Esophagus muscularis mucosa (tissue), 4 donors: ENCODE results near the gene PHYHD1. TPM values are rescaled to one million over a fixed set of nuclear protein-coding genes. Genes with fewer than 3 reads are reported as not detected.

Experiments used
- DNase-seq: peaks from one replicate; pipeline ENCODE4 v3.0.0-alpha.2; 2017; ENCODE audit errors: extremely low spot score
- H3K27ac ChIP-seq, 4 donors: fragments of 200-600 bp; sonication (generic); replicated peaks in 1 of 4; 1 replicate in 3 of 4; 2 replicates in 1 of 4; pipeline ENCODE4 v1.5.1; 2016 to 2019; ENCODE audit warnings: mild to moderate bottlenecking in 1 of 4
- H3K27me3 ChIP-seq, 4 donors: fragments of 200-600 bp; sonication (generic); one replicate each; pipeline versions ENCODE4 v1.5.1 to v1.6.0; 2016 to 2019
- H3K36me3 ChIP-seq, 4 donors: fragments of 200-600 bp; sonication (generic); one replicate each; pipeline ENCODE4 v1.5.1; 2016 to 2019
- H3K4me1 ChIP-seq, 4 donors: fragments of 200-600 bp; sonication (generic); one replicate each; pipeline ENCODE4 v1.5.1; 2016 to 2019
- H3K4me3 ChIP-seq, 4 donors: fragments of 200-600 bp; sonication (generic); 1 replicate in 2 of 4; 2 replicates in 2 of 4; pipeline ENCODE4 v1.5.1; 2016 to 2019; ENCODE audit warnings: mild to moderate bottlenecking in 4 of 4, moderate library complexity in 1 of 4
- H3K9me3 ChIP-seq, 4 donors: fragments of 200-600 bp; sonication (generic); 1 replicate in 3 of 4; 2 replicates in 1 of 4; pipeline ENCODE4 v1.5.1; 2016 to 2019
- EP300 ChIP-seq: sonication (generic); formaldehyde crosslinking; IDR thresholded peaks from one replicate; pipeline ENCODE4 v1.6.1; 2017; ENCODE audit warnings: antibody characterized with exemption
- POLR2A ChIP-seq: fragments of 450-650 bp; IDR thresholded peaks from one replicate; pipeline ENCODE4 v1.6.1; 2017; ENCODE audit warnings: antibody characterized with exemption, moderate library complexity, mild to moderate bottlenecking, low read depth
- POLR2AphosphoS5 ChIP-seq, 2 donors: sonication (generic); formaldehyde crosslinking; IDR thresholded peaks; one replicate each; pipeline ENCODE4 v1.6.1; 2017; ENCODE audit warnings: antibody characterized with exemption in 2 of 2
- WGBS: methylation state at CpG from one replicate; pipeline ENCODE4 v1.1.5; 2018; 5-methylcytosine and 5-hydroxymethylcytosine counted together
- intact Hi-C: fragments of 100-400 bp; cut with DNase I; formaldehyde crosslinking; loops from one replicate; pipeline ENCODE4 v1.15.1; 2023
- total RNA-seq, 4 donors: library from RNA; depleted of rRNA; stranded (reverse); fragments of >200 nt; gene quantifications; one replicate each; pipeline versions ENCODE4 v1.1.0 to v1.2.1, GENCODE V29; 2016
- TF ChIP-seq, protein P1 (sequence below), 3 experiments: fragments of 200-600 bp in 2 of 3; fragments of 450-650 bp in 1 of 3; sonication (generic) in 2 of 3; IDR thresholded peaks; one replicate each; pipeline ENCODE4 v1.5.1; 2017 to 2019; ENCODE audit warnings: antibody characterized with exemption in 3 of 3, mild to moderate bottlenecking in 2 of 3, moderate library complexity in 1 of 3

PHYHD1 gene
- total RNA-seq, 4 donors from 2014 or later: 10.4 to 22.3 (median 12.0) TPM

DNA sequence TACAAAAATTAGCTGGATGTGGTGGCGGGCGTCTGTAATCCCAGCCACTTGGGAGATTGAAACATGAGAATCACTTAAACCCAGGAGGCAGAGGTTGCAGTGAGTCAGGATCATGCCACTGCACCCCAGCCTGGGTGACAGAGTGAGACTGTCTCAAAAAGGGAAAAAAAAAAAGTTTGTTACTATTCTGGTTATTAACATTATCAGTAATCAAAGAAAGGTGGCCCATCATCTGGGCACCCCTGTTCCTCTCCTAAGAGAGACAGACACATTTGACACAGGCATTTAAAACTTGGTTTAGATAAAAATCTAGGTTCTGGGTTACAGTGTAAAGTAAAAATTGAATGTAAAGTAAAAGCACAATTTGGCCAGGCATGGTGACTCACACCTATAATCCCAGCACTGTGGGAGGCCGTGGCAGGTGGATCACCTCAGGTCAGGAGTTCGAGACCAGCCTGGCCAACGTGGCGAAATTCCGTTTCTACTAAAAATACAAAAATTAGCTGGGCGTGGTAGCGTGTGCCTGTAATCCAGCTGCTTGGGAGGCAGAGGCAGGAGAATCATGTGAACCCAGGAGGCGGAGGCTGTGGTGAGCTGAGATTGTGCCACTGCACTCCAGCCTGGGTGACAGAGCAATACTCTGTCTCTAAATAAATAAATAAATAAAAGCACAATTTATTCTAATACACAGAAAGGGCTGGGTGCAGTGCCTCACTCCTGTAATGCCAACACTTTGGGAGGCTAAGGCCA, 16.7 kb upstream of the PHYHD1 start:
- TF ChIP-seq POLR2AphosphoS5 (IDR thresholded peaks at IDR 0.05) (no peak), POLR2A (no peak), EP300 (no peak)
- TF ChIP-seq, protein P1, sequence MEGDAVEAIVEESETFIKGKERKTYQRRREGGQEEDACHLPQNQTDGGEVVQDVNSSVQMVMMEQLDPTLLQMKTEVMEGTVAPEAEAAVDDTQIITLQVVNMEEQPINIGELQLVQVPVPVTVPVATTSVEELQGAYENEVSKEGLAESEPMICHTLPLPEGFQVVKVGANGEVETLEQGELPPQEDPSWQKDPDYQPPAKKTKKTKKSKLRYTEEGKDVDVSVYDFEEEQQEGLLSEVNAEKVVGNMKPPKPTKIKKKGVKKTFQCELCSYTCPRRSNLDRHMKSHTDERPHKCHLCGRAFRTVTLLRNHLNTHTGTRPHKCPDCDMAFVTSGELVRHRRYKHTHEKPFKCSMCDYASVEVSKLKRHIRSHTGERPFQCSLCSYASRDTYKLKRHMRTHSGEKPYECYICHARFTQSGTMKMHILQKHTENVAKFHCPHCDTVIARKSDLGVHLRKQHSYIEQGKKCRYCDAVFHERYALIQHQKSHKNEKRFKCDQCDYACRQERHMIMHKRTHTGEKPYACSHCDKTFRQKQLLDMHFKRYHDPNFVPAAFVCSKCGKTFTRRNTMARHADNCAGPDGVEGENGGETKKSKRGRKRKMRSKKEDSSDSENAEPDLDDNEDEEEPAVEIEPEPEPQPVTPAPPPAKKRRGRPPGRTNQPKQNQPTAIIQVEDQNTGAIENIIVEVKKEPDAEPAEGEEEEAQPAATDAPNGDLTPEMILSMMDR (IDR thresholded peaks at IDR 0.05): no peak
- peak overlapping the region in 2 of 4 donors; percentile 45 to 72 for H3K27ac ChIP-seq
- peaks cover 31 to 46% (median 41%) of the 10 kb centered on the region in 4 donors for H3K4me1 ChIP-seq
- H3K4me3 ChIP-seq: no peak overlapping the region
- no peaks in the 10 kb centered on the region for H3K27me3 ChIP-seq
- intact Hi-C loops: no loop called here
- WGBS: 87% methylated on average over 10 of the region's 10 CpGs
- no peaks in the 10 kb centered on the region for H3K9me3 ChIP-seq
- DNase-seq: no peak
- H3K36me3 ChIP-seq: peaks cover 21 to 60% (median 45%) of the 10 kb centered on the region in 4 donors

DNA sequence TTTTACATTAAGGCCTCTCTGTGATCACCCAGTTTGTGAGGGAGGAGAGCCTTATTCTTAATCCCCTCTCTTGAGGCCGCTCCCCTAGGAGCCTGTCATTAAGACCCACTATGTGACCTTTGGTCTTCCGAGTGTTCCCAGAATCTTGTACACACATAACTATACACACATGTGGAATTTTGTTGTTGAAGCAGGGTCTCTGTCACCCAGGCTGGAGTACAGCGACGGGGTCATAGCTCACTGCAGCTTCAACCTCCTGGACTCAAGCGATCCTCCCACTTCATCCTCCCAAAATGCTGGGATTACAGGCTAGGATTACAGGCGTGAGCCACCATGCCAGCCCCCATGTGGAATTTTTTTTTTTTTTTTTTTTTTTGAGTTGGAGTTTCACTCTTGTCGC, 14.8 kb upstream of the PHYHD1 start:
- Histone ChIP-seq H3K4me3 (no peak overlapping the region), H3K27me3 (no peaks in the 10 kb centered on the region), H3K9me3 (no peaks in the 10 kb centered on the region), H3K36me3 (peaks cover 27 to 66% (median 53%) of the 10 kb centered on the region in 4 donors), H3K4me1 (peaks cover 41 to 51% (median 46%) of the 10 kb centered on the region in 4 donors), H3K27ac (peak overlapping the region in 1 of 4 donors; percentile 3)
- intact Hi-C loops: no loop called here
- DNase-seq: no peak
- TF ChIP-seq POLR2AphosphoS5 (IDR thresholded peaks at IDR 0.05) (no peak), EP300 (no peak), POLR2A (no peak)
- TF ChIP-seq, protein P1 (IDR thresholded peaks at IDR 0.05): no peak
- WGBS: 88% methylated on average over 7 of the region's 7 CpGs

DNA sequence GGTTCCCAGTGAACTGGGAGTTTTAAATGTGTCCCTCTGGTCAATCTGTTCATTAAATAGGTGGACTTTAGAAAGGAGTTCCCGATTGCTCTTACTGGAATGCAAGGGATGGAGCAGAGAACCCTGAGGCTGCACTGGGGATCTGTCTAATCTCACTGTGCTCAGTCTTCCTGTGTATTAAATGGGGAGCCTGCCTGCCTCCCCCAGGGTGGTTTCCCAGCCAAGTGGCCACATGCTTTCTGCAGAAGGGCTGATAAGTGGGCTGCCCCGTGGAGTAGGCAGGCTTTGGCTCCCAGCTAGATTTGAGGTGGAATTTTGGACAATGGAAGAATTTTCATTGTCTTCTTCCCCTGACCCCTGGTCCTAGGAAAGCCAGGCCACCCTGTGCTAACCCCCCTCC, 14.0 kb upstream of the PHYHD1 start:
- 52% methylated on average over 2 of the region's 2 CpGs for WGBS
- Histone ChIP-seq H3K9me3 (no peaks in the 10 kb centered on the region), H3K27ac (no peak overlapping the region), H3K4me3 (no peak overlapping the region), H3K27me3 (no peaks in the 10 kb centered on the region), H3K36me3 (peaks cover 27 to 64% (median 50%) of the 10 kb centered on the region in 4 donors), H3K4me1 (peaks cover 46 to 52% (median 49%) of the 10 kb centered on the region in 4 donors)
- no peak for DNase-seq
- TF ChIP-seq POLR2AphosphoS5 (IDR thresholded peaks at IDR 0.05) (no peak), POLR2A (no peak)
- intact Hi-C loops: no loop called here

DNA sequence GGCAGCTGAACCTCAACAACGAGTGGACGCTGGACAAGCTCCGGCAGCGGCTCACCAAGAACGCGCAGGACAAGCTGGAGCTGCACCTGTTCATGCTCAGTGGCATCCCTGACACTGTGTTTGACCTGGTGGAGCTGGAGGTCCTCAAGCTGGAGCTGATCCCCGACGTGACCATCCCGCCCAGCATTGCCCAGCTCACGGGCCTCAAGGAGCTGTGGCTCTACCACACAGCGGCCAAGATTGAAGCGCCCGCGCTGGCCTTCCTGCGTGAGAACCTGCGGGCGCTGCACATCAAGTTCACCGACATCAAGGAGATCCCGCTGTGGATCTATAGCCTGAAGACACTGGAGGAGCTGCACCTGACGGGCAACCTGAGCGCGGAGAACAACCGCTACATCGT, 12.4 kb upstream of the PHYHD1 start:
- H3K4me1 ChIP-seq: peaks cover 47 to 53% (median 50%) of the 10 kb centered on the region in 4 donors
- no peak overlapping the region for H3K4me3 ChIP-seq
- intact Hi-C loops: no loop called here
- peaks cover 27 to 51% (median 40%) of the 10 kb centered on the region in 4 donors for H3K36me3 ChIP-seq
- no peak for DNase-seq
- H3K9me3 ChIP-seq: no peaks in the 10 kb centered on the region
- 100% methylated on average over 11 of the region's 24 CpGs for WGBS
- H3K27me3 ChIP-seq: no peaks in the 10 kb centered on the region
- no peak overlapping the region for H3K27ac ChIP-seq
- no peak for TF ChIP-seq POLR2A
- TF ChIP-seq, protein P1 (IDR thresholded peaks at IDR 0.05): no peak
- TF ChIP-seq POLR2AphosphoS5 (IDR thresholded peaks at IDR 0.05): no peak
- TF ChIP-seq EP300: no peak

DNA sequence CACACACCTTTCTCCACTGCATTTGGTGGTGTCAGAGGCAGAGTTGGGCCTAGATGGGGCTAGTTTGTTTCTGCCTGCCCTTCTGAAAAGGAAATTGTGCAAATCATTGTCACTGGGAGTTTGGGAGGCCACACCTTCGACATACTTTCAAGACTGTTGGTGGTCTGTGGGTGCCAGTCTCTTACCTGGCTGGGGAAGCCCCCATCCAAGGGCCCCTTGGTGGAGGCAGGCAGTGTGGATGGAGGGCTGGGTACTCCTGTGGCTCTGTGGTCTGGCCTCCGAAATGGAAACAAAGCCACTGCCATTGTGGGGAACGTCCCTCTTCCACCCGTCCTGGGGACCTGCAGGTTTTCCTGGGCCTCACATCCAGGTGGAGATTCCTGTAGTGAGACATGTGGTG, 10.9 kb upstream of the PHYHD1 start:
- H3K27ac ChIP-seq: peak overlapping the region; percentile 16 to 73 (median 48)
- WGBS: 87% methylated on average over 3 of the region's 4 CpGs
- no peak for DNase-seq

More for the DNA sequence above, 10.9 kb upstream of the PHYHD1 start:
- peaks cover 59 to 66% (median 61%) of the 10 kb centered on the region in 4 donors for H3K4me1 ChIP-seq
- TF ChIP-seq, protein P1 (IDR thresholded peaks at IDR 0.05): no peak
- TF ChIP-seq EP300: no peak
- no peak for TF ChIP-seq POLR2A
- TF ChIP-seq POLR2AphosphoS5 (IDR thresholded peaks at IDR 0.05): no peak
- H3K4me3 ChIP-seq: no peak overlapping the region
- intact Hi-C loops: no loop called here
- H3K9me3 ChIP-seq: no peaks in the 10 kb centered on the region
- no peaks in the 10 kb centered on the region for H3K27me3 ChIP-seq
- H3K36me3 ChIP-seq: peaks cover 27 to 61% (median 46%) of the 10 kb centered on the region in 4 donors
